Measurements from ENCODE around the gene ME2. TPM values are rescaled to one million over a fixed set of nuclear protein-coding genes. Genes with fewer than 3 reads are reported as not detected.

Gene ME2
- total and polyA plus RNA-seq, 12 donors, result 21.7 to 104 (median 72.5) TPM

DNA sequence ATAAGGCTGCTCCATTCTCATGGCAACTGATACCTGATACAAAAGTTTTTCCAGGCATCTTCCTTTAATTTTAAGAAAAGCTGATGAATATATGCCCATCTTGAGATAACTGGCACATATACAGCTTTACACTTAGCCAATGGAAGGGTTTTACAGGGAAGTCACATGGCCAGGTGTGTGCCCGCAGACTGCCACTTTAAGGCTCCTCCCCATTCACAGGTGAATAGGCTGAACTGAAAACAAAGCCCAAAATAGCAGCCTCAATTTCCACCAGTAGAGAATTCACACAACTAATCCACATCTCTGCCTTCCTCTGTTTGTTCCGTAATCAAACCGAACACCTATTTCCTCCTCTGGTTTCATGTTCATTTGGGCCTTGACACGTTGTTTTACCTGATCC lies 9.8 kb upstream of the ME2 start:
- Histone ChIP-seq H3K9me3 (no peaks in the 10 kb centered on the region), H3K36me3 (no peaks in the 10 kb centered on the region), H3K4me3 (no peak overlapping the region), H3K4me1 (peaks cover 0 to 6% (median 0%) of the 10 kb centered on the region in 9 donors), H3K27ac (no peak overlapping the region), H3K27me3 (no peaks in the 10 kb centered on the region)
- 89 to 92% methylated on average over 4 of the region's 4 CpGs for WGBS, 2 donors
- intact Hi-C loops (cut with DNase I), result loop anchor here in 6 of 10 donors (2.0 to 5.0 kb wide), 3 partner anchors 42 to 362 kb away; partner anchors contain the start of gene MRO (in 4 of the 6)
- no peak for DNase-seq
- ATAC-seq, result no peak
- TF ChIP-seq, protein P1, sequence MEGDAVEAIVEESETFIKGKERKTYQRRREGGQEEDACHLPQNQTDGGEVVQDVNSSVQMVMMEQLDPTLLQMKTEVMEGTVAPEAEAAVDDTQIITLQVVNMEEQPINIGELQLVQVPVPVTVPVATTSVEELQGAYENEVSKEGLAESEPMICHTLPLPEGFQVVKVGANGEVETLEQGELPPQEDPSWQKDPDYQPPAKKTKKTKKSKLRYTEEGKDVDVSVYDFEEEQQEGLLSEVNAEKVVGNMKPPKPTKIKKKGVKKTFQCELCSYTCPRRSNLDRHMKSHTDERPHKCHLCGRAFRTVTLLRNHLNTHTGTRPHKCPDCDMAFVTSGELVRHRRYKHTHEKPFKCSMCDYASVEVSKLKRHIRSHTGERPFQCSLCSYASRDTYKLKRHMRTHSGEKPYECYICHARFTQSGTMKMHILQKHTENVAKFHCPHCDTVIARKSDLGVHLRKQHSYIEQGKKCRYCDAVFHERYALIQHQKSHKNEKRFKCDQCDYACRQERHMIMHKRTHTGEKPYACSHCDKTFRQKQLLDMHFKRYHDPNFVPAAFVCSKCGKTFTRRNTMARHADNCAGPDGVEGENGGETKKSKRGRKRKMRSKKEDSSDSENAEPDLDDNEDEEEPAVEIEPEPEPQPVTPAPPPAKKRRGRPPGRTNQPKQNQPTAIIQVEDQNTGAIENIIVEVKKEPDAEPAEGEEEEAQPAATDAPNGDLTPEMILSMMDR (IDR thresholded peaks at IDR 0.05), result no peak

DNA sequence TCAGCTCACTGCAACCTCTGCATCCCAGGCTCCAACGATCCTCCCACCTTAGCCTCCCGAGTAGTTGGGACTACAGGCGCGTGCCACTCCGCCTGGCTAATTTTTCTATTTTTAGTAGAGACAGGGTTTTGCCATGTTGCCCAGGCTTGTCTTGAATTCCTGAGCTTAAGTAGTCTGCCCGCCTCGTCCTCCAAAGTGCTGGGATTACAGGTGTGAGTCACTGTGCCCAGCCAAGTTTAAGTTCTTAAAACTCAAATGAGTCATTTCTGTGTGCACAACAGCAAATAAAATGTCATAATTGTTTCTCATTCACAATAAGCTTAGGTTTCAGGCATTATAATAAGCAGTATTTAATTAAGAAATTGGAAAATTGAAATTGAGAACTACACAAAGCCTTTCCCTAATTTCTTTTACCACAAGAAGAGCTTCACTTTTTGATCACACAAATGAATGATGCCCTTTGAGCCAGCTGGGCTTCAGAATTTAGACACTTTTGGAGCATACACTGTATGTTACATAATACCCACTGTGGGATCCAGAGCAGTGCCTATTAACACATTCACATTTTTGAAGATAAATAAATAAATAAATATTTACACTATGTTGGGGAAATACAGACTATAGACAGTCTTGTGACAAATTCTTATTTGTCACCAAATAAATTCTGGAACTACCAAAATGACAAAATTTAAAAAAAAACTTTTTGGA lies 8.6 kb upstream of the ME2 start:
- 75 to 78% methylated on average over 7 of the region's 7 CpGs for WGBS, 2 donors
- H3K27ac ChIP-seq, result no peak overlapping the region
- no peaks in the 10 kb centered on the region for H3K27me3 ChIP-seq
- H3K9me3 ChIP-seq, result no peaks in the 10 kb centered on the region
- ATAC-seq, result no peak
- no peak overlapping the region for H3K4me3 ChIP-seq
- no peak for DNase-seq
- TF ChIP-seq, protein P1 (IDR thresholded peaks at IDR 0.05), result no peak
- no peaks in the 10 kb centered on the region for H3K36me3 ChIP-seq
- H3K4me1 ChIP-seq, result peaks cover 0 to 6% (median 0%) of the 10 kb centered on the region in 9 donors
- intact Hi-C loops (cut with DNase I), result loop anchor here in 1 of 10 donors (10.0 kb wide), 1 partner anchor 155 kb away; no protein-coding TSS in a partner anchor

DNA sequence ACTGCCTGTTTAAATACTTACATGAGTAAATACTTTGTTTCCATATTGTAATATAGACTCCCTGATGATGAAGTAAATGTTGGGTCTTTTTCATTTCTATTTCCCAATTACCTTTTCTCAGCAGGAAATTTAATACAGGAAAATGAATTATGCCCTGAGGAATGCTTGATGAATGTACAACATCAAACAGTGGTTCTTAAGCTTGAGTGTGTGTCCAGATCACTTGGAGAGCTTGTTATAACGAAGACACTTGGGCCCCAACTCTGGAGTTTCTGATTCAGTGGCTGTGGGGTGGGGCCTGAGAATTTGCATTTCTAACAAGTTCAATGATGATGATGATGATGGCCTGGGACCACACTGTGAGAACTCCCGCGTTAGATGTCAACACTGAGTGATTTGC lies 7.1 kb upstream of the ME2 start:
- TF ChIP-seq, protein P1 (IDR thresholded peaks at IDR 0.05), result no peak
- Histone ChIP-seq H3K4me1 (peaks cover 0 to under 1% (median 0%) of the 10 kb centered on the region in 9 donors), H3K27ac (no peak overlapping the region), H3K4me3 (no peak overlapping the region), H3K27me3 (no peaks in the 10 kb centered on the region), H3K9me3 (no peaks in the 10 kb centered on the region), H3K36me3 (no peaks in the 10 kb centered on the region)
- intact Hi-C loops (cut with DNase I), result loop anchor here in 1 of 10 donors (10.0 kb wide), 1 partner anchor 153 kb away; no protein-coding TSS in a partner anchor
- 78 to 84% methylated on average over 3 of the region's 3 CpGs for WGBS, 2 donors
- DNase-seq (no peak), ATAC-seq (no peak)

DNA sequence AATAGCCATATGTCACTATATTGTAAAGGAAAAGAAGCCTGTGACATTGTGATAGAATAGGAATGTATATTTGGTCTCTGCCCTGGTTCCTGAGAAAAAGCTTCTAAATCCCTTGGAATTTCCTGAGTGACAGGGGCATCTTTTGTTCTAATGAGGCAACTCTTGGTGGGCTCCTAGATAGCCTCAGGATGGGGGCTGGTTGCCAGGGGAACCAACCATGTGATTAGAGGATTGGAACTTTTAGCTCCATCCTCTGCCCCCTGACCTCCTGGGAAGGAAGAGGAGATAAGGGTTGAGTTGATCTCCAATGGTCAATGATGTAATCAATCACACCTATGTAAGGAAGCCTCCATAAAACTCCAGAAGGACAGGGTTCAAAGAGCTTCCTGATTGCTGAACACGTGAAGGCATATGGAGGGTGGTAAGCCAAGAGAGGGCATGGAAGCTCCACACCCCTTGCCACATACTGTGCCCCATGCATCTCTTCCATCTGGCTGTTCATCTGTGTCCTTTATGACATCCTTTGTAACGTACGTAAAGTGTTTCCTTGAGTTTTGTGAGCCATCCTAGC lies 2.9 kb upstream of the ME2 start:
- intact Hi-C loops (cut with DNase I), result loop anchor here in 3 of 10 donors (5.0 to 10.0 kb wide), 3 partner anchors 54 to 156 kb away; partner anchors contain the start of genes MRO (in 1 of the 3) and SMAD4 (in 1 of the 3)

More for the DNA sequence above, 2.9 kb upstream of the ME2 start:
- no peak overlapping the region for H3K27ac ChIP-seq
- H3K4me1 ChIP-seq, result peaks cover 0 to 23% (median 17%) of the 10 kb centered on the region in 9 donors
- H3K27me3 ChIP-seq, result no peaks in the 10 kb centered on the region
- TF ChIP-seq, protein P1 (IDR thresholded peaks at IDR 0.05), result no peak
- no peaks in the 10 kb centered on the region for H3K36me3 ChIP-seq
- ATAC-seq, result no peak
- H3K9me3 ChIP-seq, result no peaks in the 10 kb centered on the region
- no peak for DNase-seq
- H3K4me3 ChIP-seq, result no peak overlapping the region
- WGBS, 2 donors, result 77 to 85% methylated on average over 3 of the region's 3 CpGs

All from heart right ventricle (tissue), 16 donors.